ENCODE measurements around the gene ABCB9.

GRCh38 chr12:122959566-122960192 is 6.6 kb downstream of the ABCB9 start:
- no peak for TF ChIP-seq CTCF (conservative IDR thresholded peaks at IDR 0.05; ENCODE audit: low read depth in 2 of 2)
- no peak for TF ChIP-seq EZH2 (IDR thresholded peaks at IDR 0.05; ENCODE audit: low read depth, unreplicated experiment)
- no peak for TF ChIP-seq EZH2phosphoT487 (IDR thresholded peaks at IDR 0.05; ENCODE audit: unreplicated experiment)
- no peak for TF ChIP-seq JUNB (IDR thresholded peaks at IDR 0.05; ENCODE audit: unreplicated experiment)
- no peak for TF ChIP-seq CREB1 (CRISPR knock-in tag; IDR thresholded peaks at IDR 0.05; ENCODE audit: low read depth)
- no peak for TF ChIP-seq REST (IDR thresholded peaks at IDR 0.05; ENCODE audit: unreplicated experiment)
